AG08395 (cell line): ENCODE measurements around the gene LRP10.

Experiments
- DNase-seq: peaks from one replicate; pipeline ENCODE4 v3.0.0; 2012; ENCODE audit warnings: mixed read lengths, low spot score

LRP10 gene

GRCh38 chr14:22919601-22919921 is 48.0 kb downstream of the LRP10 start:
- DNase-seq: no peak

- DNase-seq: no peak
These were observed 49.2 kb downstream of the LRP10 start for GRCh38 chr14:22920697-22921096.

- no peak for DNase-seq
These were observed 50.8 kb downstream of the LRP10 start for GRCh38 chr14:22922294-22922693.

- no peak for DNase-seq
These were observed 52.2 kb downstream of the LRP10 start for GRCh38 chr14:22923746-22924145.

- no peak for DNase-seq
These were observed 54.0 kb downstream of the LRP10 start for GRCh38 chr14:22925513-22925912.

GRCh38 chr14:22926316-22926715 is 54.8 kb downstream of the LRP10 start:
- no peak for DNase-seq

- DNase-seq: no peak
These were observed 56.9 kb downstream of the LRP10 start for GRCh38 chr14:22928237-22929103.

- DNase-seq: peak; percentile 99
These were observed 57.8 kb downstream of the LRP10 start, which contains the start of gene PRMT5 for GRCh38 chr14:22929104-22929960. PRMT5 (minus strand) TSS chr14:22929376; CDS start chr14:22929361, 15 bp downstream.

GRCh38 chr14:22929961-22930364 is 58.4 kb downstream of the LRP10 start:
- DNase-seq: no peak
